GM23338 (cell line): ENCODE results near the gene FLRT2.

Experiments
- CREB1 ChIP-seq: fragments of 250-450 bp; sonication (Bioruptor Pico); IDR thresholded peaks from 2 replicates; pipeline ENCODE4 v1.5.0; 2020; ENCODE audit warnings: low read depth, mild to moderate bottlenecking, moderate library complexity
- ETS1 ChIP-seq: IDR thresholded peaks from 2 replicates; pipeline ENCODE4 v1.6.1; 2016; ENCODE audit warnings: antibody characterized with exemption
- EZH2 ChIP-seq: fragments of 200-600 bp; sonication (generic); IDR thresholded peaks from one replicate; pipeline ENCODE4 v1.8.0; 2017; ENCODE audit warnings: antibody characterized with exemption, mild to moderate bottlenecking, low read depth; ENCODE audit not compliant: unreplicated experiment
- EZH2phosphoT487 ChIP-seq: fragments of 200-600 bp; sonication (generic); IDR thresholded peaks from one replicate; pipeline ENCODE4 v1.8.1; 2018; ENCODE audit warnings: antibody characterized with exemption; ENCODE audit not compliant: unreplicated experiment
- JUNB ChIP-seq: IDR thresholded peaks from one replicate; pipeline ENCODE4 v1.6.1; 2016; ENCODE audit warnings: antibody characterized with exemption; ENCODE audit not compliant: unreplicated experiment
- NANOG ChIP-seq: IDR thresholded peaks from 2 replicates; pipeline ENCODE4 v1.6.1; 2016; ENCODE audit warnings: antibody characterized with exemption, borderline replicate concordance
- POLR2AphosphoS5 ChIP-seq: IDR thresholded peaks from 2 replicates; pipeline ENCODE4 v1.6.1; 2016; ENCODE audit warnings: antibody characterized with exemption, low read depth
- ZNF114 ChIP-seq: fragments of 250-450 bp; sonication (Bioruptor Pico); IDR thresholded peaks from 2 replicates; pipeline ENCODE4 v1.5.0; 2020; ENCODE audit warnings: mild to moderate bottlenecking, moderate library complexity
- ZNF331 ChIP-seq: fragments of 250-450 bp; sonication (Bioruptor Pico); IDR thresholded peaks from 2 replicates; pipeline ENCODE4 v1.5.0; 2020; ENCODE audit warnings: low read depth, mild to moderate bottlenecking, moderate library complexity
- TF ChIP-seq, protein P1 (sequence below), 2 experiments: fragments of 200-600 bp in 1 of 2; sonication (generic) in 1 of 2; conservative IDR thresholded peaks; 2 replicates each; pipeline versions ENCODE4 v1.5.1 to v1.6.1; 2016 to 2017; ENCODE audit warnings: antibody characterized with exemption in 2 of 2, low read depth in 2 of 2, mild to moderate bottlenecking in 2 of 2, moderate library complexity in 1 of 2
- TF ChIP-seq, protein P2 (sequence below): IDR thresholded peaks from one replicate; pipeline ENCODE4 v1.6.1; 2018; ENCODE audit warnings: antibody characterized with exemption; ENCODE audit not compliant: unreplicated experiment

DNA sequence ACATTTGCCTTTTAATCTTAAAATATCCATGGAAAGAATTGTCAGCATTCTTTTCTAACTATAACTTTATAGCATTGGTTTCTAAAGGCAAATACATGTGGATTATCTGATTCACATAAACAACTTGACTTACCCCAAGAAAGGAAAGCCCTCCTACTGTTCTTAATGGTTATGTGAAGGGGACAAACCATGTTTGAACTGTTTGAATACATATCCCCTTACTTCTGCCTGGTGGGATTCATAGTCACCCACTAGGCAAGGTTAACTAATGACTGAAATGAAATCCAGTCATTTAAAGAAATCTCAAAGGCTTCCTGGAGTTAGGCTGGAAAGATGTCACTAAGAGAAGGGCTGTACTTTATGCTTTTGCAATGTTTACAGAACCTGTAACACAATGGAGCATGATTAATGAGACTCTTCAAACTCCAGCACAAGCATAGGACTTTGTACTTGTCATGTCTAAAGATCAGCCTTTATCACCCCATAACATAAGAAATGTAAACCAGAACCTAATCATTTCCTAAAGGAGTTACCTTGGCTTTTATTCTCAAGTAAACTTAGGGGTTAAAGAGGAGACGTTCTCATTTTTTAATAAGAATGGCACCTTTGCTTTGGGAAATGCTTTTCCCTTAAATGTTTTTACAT is 10.2 kb upstream of the FLRT2 start:
- TF ChIP-seq EZH2phosphoT487 (no peak), POLR2AphosphoS5 (no peak), EZH2 (no peak), CREB1 (CRISPR knock-in tag) (no peak), JUNB (no peak), ZNF114 (no peak), ZNF331 (no peak), NANOG (no peak), ETS1 (no peak)
- TF ChIP-seq, protein P1, sequence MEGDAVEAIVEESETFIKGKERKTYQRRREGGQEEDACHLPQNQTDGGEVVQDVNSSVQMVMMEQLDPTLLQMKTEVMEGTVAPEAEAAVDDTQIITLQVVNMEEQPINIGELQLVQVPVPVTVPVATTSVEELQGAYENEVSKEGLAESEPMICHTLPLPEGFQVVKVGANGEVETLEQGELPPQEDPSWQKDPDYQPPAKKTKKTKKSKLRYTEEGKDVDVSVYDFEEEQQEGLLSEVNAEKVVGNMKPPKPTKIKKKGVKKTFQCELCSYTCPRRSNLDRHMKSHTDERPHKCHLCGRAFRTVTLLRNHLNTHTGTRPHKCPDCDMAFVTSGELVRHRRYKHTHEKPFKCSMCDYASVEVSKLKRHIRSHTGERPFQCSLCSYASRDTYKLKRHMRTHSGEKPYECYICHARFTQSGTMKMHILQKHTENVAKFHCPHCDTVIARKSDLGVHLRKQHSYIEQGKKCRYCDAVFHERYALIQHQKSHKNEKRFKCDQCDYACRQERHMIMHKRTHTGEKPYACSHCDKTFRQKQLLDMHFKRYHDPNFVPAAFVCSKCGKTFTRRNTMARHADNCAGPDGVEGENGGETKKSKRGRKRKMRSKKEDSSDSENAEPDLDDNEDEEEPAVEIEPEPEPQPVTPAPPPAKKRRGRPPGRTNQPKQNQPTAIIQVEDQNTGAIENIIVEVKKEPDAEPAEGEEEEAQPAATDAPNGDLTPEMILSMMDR (conservative IDR thresholded peaks at IDR 0.05; ENCODE audit: low read depth in 2 of 2) = no peak
- TF ChIP-seq, protein P2, sequence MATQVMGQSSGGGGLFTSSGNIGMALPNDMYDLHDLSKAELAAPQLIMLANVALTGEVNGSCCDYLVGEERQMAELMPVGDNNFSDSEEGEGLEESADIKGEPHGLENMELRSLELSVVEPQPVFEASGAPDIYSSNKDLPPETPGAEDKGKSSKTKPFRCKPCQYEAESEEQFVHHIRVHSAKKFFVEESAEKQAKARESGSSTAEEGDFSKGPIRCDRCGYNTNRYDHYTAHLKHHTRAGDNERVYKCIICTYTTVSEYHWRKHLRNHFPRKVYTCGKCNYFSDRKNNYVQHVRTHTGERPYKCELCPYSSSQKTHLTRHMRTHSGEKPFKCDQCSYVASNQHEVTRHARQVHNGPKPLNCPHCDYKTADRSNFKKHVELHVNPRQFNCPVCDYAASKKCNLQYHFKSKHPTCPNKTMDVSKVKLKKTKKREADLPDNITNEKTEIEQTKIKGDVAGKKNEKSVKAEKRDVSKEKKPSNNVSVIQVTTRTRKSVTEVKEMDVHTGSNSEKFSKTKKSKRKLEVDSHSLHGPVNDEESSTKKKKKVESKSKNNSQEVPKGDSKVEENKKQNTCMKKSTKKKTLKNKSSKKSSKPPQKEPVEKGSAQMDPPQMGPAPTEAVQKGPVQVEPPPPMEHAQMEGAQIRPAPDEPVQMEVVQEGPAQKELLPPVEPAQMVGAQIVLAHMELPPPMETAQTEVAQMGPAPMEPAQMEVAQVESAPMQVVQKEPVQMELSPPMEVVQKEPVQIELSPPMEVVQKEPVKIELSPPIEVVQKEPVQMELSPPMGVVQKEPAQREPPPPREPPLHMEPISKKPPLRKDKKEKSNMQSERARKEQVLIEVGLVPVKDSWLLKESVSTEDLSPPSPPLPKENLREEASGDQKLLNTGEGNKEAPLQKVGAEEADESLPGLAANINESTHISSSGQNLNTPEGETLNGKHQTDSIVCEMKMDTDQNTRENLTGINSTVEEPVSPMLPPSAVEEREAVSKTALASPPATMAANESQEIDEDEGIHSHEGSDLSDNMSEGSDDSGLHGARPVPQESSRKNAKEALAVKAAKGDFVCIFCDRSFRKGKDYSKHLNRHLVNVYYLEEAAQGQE = no peak
